ENCODE results near the gene NPIPA1.
"Not testable (repeated sequence)": the region's sequence is repeated elsewhere in the genome, so short reads cannot be mapped to it uniquely, and the experiment has no call there.

The NPIPA1 gene

DNA sequence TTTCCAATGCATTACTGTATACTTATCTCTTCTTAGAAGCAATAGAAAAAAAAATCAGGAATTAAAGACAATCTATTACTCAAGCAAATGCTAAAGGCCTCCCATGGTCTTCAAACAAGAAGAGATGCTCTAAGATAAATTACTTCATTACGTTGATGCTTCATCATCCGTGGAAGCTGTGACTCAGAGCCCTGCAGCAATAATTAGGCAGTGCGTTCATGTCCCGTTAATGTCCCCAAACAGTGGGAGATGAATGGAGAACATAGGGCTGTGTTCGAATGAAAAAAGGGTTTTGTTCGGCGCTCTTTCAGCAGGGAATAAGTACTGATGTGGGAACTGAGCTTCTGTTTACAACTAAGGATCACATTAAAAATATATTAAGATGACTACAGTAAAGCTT is 21.7 kb downstream of the NPIPA1 start:
- in situ Hi-C loops (cut with MboI; ENCODE audit: low sequenced_read_pairs, unreplicated experiment), result no loop called here
- peak; percentile 17 for DNase-seq (ENCODE audit: low spot score)
- TF ChIP-seq, protein P1, sequence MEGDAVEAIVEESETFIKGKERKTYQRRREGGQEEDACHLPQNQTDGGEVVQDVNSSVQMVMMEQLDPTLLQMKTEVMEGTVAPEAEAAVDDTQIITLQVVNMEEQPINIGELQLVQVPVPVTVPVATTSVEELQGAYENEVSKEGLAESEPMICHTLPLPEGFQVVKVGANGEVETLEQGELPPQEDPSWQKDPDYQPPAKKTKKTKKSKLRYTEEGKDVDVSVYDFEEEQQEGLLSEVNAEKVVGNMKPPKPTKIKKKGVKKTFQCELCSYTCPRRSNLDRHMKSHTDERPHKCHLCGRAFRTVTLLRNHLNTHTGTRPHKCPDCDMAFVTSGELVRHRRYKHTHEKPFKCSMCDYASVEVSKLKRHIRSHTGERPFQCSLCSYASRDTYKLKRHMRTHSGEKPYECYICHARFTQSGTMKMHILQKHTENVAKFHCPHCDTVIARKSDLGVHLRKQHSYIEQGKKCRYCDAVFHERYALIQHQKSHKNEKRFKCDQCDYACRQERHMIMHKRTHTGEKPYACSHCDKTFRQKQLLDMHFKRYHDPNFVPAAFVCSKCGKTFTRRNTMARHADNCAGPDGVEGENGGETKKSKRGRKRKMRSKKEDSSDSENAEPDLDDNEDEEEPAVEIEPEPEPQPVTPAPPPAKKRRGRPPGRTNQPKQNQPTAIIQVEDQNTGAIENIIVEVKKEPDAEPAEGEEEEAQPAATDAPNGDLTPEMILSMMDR (IDR thresholded peaks at IDR 0.05; ENCODE audit: borderline replicate concordance, control extremely low read depth, extremely low read depth, insufficient read depth, missing control alignments), result no peak

DNA sequence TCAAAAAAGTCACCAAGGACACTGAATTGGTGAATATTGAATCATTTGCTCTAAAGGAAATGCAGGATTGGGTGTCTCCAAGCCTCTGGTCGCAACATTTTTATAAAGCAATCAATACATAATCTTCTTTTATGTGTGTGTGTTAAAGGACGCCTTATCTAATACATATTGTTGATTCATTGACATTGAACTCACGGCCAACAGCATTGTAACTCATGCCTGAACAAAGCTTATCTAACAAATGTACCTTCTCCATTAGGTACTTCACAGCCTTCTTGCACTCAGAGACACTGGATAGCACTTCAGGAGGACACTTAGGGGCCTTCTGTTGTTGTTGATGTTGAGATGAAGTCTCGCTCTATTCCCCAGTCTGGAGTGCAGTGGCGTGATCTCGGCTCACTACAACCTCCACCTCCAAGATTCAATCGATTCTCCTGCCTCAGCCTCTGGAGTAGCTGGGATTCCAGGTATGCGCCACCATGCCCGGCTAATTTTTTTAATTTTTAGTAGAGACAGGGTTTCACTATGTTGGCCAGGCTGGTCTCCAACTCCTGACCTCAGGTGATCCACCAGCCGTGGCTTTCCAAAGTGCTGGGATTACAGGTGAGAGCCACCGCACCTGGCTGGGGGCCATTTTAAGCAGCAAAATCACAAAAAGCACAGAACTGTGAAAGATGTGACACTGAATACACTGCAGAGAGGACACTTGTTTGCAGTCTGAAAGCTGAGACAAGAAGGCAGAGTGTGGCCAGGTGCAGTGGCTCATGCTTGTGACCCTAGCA is 24.4 kb downstream of the NPIPA1 start:
- in situ Hi-C loops (cut with MboI; ENCODE audit: low sequenced_read_pairs, unreplicated experiment), result loop anchor here (10.0 kb wide), 1 partner anchor 83 kb away; no protein-coding TSS in a partner anchor
- no peak for DNase-seq (ENCODE audit: low spot score)
- TF ChIP-seq, protein P1 (IDR thresholded peaks at IDR 0.05; ENCODE audit: borderline replicate concordance, control extremely low read depth, extremely low read depth, insufficient read depth, missing control alignments), result no peak

DNA sequence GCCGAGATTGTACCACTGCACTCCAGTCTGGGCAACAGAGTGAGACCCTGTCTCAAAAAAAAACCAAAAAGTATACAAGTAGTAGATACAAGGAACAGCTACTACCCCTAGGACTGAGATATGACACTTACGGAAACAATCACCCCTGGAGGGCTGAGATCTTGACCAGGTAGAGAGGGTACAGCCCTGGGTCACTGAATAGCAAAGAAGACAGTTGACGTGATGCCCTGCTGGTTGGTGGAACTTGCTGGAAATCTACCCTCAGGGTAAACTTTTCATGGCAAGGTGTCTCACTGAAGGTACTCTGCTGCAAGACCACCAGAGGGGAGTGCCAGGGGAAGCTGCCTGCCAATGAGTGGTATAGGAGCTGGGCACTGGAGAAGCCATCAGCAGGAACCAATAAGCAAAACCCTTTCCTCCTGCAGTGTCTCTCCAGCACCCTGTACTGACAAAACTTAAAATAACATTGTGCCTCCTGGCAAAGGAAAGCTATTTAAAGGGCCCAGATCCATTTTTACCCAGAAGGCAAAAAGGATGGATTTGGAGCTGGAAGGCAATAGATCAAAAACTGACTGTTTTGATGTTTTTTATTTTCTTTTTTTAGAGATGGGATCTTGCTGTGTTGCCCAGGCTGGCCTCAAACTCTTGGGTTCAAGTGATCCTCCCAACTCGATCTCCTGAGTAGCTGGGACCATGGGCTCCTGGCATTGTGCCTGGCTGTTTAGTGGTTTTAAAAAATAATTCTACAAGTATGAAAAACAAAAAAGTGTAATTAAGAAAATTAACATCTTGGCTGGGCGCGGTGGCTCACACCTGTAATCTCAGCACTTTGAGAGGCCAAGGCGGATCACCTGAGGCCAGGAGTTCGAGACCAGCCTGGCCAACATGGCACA is 26.3 kb downstream of the NPIPA1 start:
- peak; percentile 11 for DNase-seq (ENCODE audit: low spot score)
- in situ Hi-C loops (cut with MboI; ENCODE audit: low sequenced_read_pairs, unreplicated experiment), result loop anchor here (10.0 kb wide), 1 partner anchor 81 kb away; no protein-coding TSS in a partner anchor
- TF ChIP-seq, protein P1 (IDR thresholded peaks at IDR 0.05; ENCODE audit: borderline replicate concordance, control extremely low read depth, extremely low read depth, insufficient read depth, missing control alignments), result no peak

DNA sequence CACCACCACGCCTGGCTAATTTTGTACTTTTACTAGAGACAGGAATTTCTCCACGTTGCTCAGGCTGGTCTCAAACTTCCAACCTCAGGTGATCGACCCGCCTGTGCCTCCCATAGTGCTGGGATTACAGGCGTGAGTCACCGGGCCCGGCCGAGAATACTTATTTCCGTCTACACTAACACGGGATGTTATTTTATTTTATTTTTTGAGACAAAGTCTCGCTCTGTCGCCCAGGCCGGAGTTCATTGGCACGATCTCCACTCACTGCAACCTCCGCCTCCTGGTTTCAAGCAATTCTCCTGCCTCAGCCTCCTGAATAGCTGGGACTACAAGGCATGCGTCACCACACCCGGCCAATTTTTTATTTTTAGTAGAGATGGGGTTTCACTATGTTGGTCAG is 28.1 kb downstream of the NPIPA1 start:
- in situ Hi-C loops (cut with MboI; ENCODE audit: low sequenced_read_pairs, unreplicated experiment), result loop anchor here (10.0 kb wide), 1 partner anchor 79 kb away; no protein-coding TSS in a partner anchor
- TF ChIP-seq, protein P1 (IDR thresholded peaks at IDR 0.05; ENCODE audit: borderline replicate concordance, control extremely low read depth, extremely low read depth, insufficient read depth, missing control alignments), result no peak
- DNase-seq (ENCODE audit: low spot score), result no peak

DNA sequence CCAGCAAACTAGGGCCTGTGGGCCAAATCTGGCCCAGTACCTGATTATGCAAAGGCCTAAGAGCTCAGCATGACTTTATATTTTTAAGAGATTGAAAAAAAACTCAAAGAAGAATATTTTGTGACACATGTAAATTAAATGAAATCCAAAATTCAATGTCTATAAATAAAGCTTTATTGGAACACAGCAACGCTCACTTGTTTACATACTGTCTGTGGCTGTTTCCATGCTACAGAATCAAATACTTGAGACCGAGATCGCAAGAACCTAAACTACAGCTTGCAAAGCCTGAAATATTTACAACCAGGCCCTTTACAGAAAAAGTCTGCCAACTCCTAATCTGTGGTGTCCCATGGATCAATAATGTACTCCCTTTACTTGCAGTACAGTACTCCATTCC is 32.6 kb downstream of the NPIPA1 start:
- not testable (repeated sequence) for DNase-seq (ENCODE audit: low spot score)
- in situ Hi-C loops (cut with MboI; ENCODE audit: low sequenced_read_pairs, unreplicated experiment), result loop anchor here (10.0 kb wide), 1 partner anchor 75 kb away; no protein-coding TSS in a partner anchor

DNA sequence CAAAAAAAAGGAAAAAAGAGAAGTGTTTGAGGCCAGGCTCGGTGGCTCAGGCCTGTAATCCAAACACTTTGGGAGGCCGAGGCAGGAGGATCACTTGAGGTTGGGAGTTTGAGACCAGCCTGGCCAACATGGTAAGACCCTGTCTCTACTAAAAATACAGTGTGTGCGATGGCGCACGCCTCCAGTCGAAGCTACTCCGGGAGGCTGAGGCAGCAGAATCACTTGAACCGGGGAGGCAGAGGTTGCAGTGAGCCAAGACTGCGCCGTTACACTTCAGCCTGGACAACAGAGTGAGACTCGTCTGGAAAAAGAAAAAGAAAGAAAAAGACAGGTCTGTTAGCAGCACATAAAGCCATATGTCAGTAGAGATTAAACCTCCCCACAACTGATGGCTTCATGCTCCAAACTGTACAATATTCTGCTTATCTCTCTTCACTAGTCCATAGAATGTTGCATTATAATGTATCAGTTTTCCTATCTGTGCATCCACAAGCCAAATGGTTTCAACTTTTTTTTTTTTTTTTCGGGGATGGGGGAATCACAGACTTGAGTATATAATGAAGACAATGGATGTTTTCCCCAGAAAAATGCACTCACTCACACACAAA is 34.5 kb downstream of the NPIPA1 start:
- DNase-seq (ENCODE audit: low spot score); in situ Hi-C loops (cut with MboI; ENCODE audit: low sequenced_read_pairs, unreplicated experiment): not testable (repeated sequence)

DNA sequence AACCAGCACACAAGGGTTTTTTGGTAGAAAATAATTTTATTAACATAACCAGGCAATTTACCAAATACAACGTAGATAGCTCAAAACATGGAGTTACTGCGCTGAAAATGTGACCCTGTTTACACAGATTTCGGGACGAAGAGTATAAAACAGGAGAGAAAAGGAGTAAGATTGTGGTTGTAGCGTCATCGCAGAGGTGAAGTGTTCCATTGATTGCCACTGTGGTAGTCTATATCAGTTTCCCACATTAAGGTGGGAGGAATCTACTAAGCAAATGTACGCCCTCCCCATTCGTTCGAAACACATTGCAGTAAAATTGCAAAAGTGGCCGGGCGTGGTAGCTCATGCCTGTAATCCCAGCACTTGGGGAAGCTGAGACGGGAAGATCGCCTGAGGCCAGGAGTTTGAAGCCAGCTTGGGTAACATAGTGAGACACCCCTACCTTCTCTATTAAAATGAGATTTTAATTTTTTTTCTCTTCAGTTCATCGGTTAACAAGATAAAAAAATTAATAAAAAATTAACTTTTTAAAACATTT is 36.6 kb downstream of the NPIPA1 start:
- in situ Hi-C loops (cut with MboI; ENCODE audit: low sequenced_read_pairs, unreplicated experiment); DNase-seq (ENCODE audit: low spot score): not testable (repeated sequence)

DNA sequence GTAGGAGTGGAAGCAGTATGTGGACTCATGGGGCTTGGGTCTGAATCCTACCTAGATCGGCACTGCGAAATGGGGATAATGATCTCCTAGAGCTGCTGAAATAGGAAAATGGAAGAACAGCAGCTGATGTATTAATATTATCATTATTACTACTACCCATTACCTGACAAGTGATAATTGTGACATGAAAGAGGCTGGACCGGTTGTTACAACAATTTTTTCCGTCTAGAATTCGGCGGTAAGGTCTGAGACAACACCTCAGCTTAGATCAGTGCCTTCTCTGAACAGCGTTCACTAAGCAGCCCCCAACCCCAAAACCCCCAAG is 37.0 kb downstream of the NPIPA1 start:
- peak; percentile 53 for DNase-seq (ENCODE audit: low spot score)
- in situ Hi-C loops (cut with MboI; ENCODE audit: low sequenced_read_pairs, unreplicated experiment), result not testable (repeated sequence)

DNA sequence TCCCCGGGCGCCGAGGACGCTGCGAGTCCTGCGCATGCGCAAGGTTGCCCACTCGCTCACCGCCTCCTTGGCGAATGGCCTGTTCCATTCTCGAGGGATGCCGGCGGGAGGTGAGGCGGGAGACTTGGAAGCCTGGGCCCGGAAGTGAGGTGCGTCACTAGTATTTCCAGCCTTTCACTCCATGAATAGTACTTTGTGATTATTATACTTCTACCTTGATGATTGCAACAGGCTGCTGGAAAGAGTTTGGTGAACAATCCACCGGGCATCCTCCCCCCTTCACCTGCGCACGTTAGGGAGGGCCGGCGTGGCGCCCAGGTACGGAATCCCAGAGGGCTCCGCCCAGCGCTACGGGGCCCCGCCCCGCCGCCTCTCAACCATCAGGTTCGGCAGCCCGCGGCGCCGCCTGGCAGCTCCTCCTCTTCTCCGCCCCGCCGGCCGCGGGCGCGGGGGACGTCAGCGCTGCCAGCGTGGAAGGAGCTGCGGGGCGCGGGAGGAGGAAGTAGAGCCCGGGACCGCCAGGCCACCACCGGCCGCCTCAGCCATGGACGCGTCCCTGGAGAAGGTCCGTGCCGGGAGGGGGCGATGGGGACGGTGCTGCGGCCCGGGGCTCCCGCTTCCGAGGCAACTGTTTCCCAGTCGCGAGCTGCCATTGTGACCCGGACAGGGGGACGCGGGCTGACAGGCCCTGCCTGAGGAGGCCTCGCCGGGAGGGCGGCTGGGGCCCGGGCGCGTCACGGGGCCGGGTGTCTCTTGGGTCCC is 37.6 kb downstream of the NPIPA1 start, which contains the start of gene PDXDC1:
PDXDC1 (plus strand) TSS at position 371 of the 762 bp plus-strand sequence; CDS start at position 545, 174 bp downstream.
- DNase-seq (ENCODE audit: low spot score), result peak; percentile 98
- in situ Hi-C loops (cut with MboI; ENCODE audit: low sequenced_read_pairs, unreplicated experiment), result not testable (repeated sequence)

DNA sequence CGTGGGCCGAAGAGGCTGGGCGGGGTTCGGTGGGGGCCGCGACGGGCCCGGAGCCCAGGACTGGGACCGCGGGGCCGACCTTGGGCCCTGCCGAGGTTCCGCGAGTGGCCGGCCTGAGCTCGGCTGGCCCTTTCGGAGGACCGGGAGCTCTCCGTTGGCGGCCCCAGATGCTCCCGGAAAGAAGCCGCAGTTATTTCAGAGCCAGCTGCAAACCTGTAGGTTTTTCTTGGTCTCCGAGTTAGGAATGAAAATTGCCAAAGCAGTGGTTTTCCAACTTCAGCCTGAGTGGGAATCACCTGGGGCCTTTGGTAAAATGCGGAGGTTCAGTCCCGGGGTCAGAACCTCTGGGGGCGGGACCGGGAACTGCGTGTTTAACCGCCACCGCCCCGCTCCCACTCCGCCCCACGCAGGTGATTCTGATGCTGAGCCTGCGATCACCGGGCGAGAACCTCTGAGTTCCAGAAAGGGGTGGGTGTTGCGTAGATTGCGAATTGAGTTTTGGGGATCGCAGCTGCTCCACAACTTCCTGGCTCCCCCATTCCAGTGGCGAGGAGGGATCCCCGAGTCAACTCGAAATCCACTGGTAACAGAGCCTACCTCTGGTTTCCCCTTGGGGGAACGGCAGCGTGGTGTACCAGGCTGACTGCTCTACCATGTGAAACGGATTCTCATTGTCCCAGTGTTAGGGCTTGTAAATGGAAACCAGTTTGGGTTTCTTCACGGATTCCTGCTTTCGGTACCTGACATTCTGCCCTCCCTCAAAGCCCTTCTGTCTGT is 38.4 kb downstream of the NPIPA1 start:
- in situ Hi-C loops (cut with MboI; ENCODE audit: low sequenced_read_pairs, unreplicated experiment), result not testable (repeated sequence)

More for the DNA sequence above, 38.4 kb downstream of the NPIPA1 start:
- peak; percentile 33 for DNase-seq (ENCODE audit: low spot score)
